GM23338 (cell line): ENCODE data around the gene CRMP1.
A peak's percentile ranks its signal among the peaks of the same experiment; 100 is the strongest.

Experiments used
- CREB1 ChIP-seq: fragments of 250-450 bp; sonication (Bioruptor Pico); IDR thresholded peaks from 2 replicates; pipeline ENCODE4 v1.5.0; 2020; ENCODE audit warnings: low read depth, mild to moderate bottlenecking, moderate library complexity
- CTCF ChIP-seq, 2 experiments: fragments of 200-600 bp in 1 of 2; sonication (generic) in 1 of 2; conservative IDR thresholded peaks; 2 replicates each; pipeline versions ENCODE4 v1.5.1 to v1.6.1; 2016 to 2017; ENCODE audit warnings: antibody characterized with exemption in 2 of 2, low read depth in 2 of 2, mild to moderate bottlenecking in 2 of 2, moderate library complexity in 1 of 2
- ETS1 ChIP-seq: IDR thresholded peaks from 2 replicates; pipeline ENCODE4 v1.6.1; 2016; ENCODE audit warnings: antibody characterized with exemption
- EZH2 ChIP-seq: fragments of 200-600 bp; sonication (generic); IDR thresholded peaks from one replicate; pipeline ENCODE4 v1.8.0; 2017; ENCODE audit warnings: antibody characterized with exemption, mild to moderate bottlenecking, low read depth; ENCODE audit not compliant: unreplicated experiment
- EZH2phosphoT487 ChIP-seq: fragments of 200-600 bp; sonication (generic); IDR thresholded peaks from one replicate; pipeline ENCODE4 v1.8.1; 2018; ENCODE audit warnings: antibody characterized with exemption; ENCODE audit not compliant: unreplicated experiment
- POLR2AphosphoS5 ChIP-seq: IDR thresholded peaks from 2 replicates; pipeline ENCODE4 v1.6.1; 2016; ENCODE audit warnings: antibody characterized with exemption, low read depth
- REST ChIP-seq: IDR thresholded peaks from one replicate; pipeline ENCODE4 v1.6.1; 2018; ENCODE audit warnings: antibody characterized with exemption; ENCODE audit not compliant: unreplicated experiment
- ZNF462 ChIP-seq: fragments of 250-450 bp; sonication (Bioruptor Pico); IDR thresholded peaks from 2 replicates; pipeline ENCODE4 v1.5.0; 2020; ENCODE audit warnings: mild to moderate bottlenecking, moderate library complexity

- TF ChIP-seq EZH2phosphoT487 = no peak
- TF ChIP-seq CTCF (conservative IDR thresholded peaks at IDR 0.05; ENCODE audit: low read depth in 2 of 2) = no peak
- TF ChIP-seq EZH2 = no peak
- TF ChIP-seq ETS1 = no peak
- peak; percentile 74 for TF ChIP-seq CREB1 (CRISPR knock-in tag)
- TF ChIP-seq REST = no peak
- TF ChIP-seq POLR2AphosphoS5 = no peak
- peak; percentile 64 for TF ChIP-seq ZNF462
Observed at GRCh38 chr4:5905714-5906113, 12.8 kb upstream of the CRMP1 start.
